Measurements from ENCODE around the gene BRF1.

Gene BRF1

GRCh38 chr14:105257464-105257863 lies 43.3 kb downstream of the BRF1 start:
- DNase-seq = no peak

DNA sequence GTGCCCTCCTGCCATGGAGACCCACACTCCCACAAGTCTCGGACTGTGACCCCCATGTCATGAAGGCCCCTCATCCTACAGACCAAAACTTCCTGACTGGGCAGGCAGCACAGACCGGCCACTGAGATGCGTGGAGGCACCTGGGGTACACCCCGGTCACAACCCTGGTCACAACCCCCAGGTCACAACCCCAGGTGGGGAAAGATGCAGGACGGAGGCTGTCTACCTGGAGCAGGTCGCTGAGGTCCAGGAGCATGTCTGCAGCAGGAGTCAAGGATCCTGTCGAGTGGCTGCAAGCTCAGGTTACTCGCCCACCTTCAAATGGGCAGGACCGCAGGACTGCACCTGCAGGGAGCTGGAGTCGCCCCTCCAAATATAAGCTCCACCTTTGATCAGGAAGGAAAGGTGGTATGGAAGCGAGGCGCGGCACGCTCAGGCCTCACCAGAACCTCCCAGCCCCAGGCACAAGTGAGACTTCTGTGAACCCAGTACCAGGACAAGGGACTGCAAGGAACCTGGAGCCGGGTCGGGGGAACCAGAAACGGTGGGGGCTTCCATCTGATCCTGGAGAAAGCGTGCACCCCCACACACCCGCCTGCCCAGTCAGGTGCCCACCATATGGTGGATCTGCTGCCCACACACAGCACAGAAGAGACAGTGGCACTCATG lies 44.4 kb downstream of the BRF1 start:
- no peak for DNase-seq

DNA sequence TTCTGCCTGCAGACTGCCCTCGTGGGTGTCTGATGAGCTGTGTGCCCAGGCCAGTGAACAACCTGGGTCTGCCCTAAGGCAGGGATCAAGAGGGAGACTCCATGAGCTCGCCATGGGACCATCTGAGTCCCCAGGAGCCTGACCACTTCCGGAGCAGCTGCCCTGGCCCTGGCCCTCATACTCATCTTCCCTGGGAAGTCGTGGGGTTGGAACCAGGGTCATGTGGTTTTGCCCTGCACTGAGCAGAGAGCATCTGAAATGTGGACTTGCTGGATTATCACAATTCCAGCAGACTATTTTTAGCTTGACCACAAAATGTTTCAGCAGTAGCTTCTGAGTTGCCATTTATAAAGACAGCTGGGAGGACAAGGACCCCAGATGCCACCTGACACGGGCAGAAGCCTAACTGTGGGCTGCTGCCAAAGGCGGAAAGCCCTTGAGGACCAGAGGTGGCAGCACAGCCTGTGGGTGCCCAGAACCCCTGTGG lies 45.7 kb downstream of the BRF1 start:
- peak; percentile 60 for DNase-seq

- DNase-seq = no peak
These were observed 47.5 kb downstream of the BRF1 start for GRCh38 chr14:105253329-105253682.

DNA sequence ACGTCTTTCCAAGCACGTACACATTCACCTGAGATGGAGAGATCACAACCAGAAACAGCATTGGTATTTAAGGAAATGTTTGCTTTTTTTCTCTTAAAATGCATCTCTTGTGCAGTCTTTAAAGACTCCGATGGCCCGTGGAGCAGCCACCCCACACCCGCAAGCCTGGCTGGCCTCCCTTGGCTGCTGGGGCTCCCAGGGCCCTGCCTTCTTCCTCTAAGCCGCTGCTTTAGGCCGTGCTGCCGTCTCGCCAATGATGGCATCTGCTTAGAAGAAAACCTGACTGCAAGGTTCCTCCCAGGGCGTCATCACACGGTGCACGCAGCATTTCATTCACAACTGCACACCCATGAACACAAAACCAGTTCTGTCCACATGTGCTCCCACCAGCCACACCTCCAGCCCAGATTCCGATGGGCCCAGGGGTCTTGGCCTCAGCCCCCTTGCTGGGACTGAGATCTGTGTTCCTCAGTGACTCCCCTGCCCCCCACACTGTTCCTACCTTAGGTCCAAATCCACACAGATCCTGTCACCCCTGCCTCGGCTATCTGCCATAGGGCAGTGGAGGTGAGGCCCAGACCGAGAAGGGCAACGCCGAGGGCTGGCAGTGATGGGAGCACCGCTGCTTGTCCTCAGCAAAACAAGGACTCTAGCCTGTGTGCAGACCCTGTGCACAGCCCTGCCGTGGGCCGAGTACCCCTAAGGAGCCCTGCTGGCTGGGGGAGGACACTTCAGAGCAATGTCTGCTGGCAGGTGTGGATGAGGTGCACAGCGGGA lies 48.1 kb downstream of the BRF1 start:
- no peak for DNase-seq

DNA sequence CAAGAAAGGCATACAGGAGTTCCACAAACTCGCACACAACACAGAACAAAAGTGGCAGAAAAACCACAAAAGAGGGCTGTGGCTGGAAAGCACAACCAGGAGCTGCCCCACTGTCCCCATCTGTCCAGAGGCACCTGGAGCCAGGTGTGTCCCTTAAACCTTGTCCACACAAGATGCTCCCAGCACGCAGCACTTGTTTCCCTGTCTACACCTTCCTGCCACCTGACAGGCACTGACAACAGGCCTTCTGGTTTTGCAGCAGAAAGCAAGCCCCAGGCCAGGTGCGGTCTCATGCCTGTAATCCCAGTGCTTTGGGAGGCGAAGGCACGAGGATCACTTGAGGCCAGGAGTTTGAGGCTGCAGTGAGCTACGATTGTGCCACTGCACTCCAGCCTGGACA lies 48.9 kb downstream of the BRF1 start:
- DNase-seq = no peak

GRCh38 chr14:105250986-105251385 lies 49.8 kb downstream of the BRF1 start:
- DNase-seq = no peak

DNA sequence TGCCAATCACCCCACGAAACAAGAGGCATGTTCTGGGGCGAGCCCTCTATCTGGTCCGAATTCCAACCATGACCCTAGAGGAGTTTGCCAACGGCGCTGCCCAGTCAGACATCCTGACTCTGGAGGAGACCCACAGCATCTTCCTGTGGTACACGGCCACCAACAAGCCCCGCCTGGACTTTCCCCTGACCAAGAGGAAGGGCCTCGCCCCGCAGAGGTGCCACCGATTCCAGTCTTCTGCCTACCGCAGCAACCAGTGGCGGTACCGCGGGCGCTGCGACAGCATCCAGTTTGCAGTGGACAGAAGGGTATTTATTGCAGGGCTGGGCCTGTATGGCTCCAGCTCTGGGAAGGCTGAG lies 50.8 kb downstream of the BRF1 start:
- DNase-seq = no peak

DNA sequence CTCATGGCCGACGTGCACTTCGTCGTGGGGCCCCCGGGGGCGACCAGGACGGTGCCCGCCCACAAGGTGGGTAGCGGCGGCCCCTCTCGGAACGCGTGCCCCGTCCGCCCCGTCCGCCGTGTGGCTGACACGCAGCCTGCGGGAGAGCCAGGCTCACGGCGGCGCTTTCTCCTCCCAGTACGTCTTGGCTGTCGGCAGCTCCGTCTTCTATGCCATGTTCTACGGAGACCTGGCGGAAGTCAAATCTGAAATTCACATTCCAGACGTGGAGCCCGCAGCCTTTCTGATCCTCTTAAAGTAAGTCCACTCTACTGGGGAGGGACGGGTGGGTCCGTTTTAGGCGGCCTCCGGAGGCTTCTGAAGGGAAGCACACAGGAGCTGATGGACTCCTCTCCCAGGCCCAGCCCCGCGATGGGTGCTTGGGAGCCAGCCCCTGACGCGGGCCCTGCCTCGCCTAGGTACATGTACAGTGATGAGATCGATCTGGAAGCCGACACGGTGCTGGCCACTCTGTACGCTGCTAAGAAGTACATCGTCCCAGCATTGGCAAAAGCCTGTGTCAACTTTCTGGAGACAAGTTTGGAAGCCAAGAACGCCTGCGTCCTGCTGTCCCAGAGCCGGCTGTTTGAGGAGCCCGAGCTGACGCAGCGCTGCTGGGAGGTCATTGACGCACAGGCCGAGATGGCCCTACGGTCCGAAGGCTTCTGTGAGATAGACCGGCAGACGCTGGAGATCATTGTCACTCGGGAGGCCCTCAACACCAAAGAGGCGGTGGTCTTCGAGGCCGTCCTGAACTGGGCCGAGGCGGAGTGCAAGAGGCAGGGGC lies 51.4 kb downstream of the BRF1 start:
- DNase-seq = peak; percentile 30

- peak; percentile 94 for DNase-seq
These were observed 52.2 kb downstream of the BRF1 start, which contains the start of gene BTBD6 for GRCh38 chr14:105248368-105249181. TSS of gene BTBD6 (plus strand) at chr14:105248533. CDS start at chr14:105248712, 179 bp downstream.

GRCh38 chr14:105247715-105248367 lies 53.0 kb downstream of the BRF1 start:
- no peak for DNase-seq

DNA sequence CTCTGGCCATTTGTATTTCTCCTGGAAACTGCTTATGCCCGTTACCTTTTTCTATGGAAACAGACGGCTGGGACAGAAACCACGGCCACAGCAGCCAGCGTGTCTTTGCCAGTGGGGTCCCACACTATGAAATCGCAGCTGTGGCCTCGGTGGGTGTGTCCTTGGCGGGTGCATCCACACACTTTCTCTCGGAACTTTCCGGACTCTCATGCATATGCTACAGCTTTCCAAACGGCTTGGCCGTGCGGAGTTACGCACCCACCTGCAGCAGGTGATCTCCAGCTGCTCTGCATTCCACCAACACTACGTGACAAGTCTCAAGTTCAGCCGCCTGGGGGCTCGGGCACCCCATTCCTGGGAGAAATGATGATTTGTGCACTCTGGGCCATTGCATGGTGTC lies 53.8 kb downstream of the BRF1 start:
- no peak for DNase-seq

- no peak for DNase-seq
These were observed 56.5 kb downstream of the BRF1 start for GRCh38 chr14:105244334-105244733.

GRCh38 chr14:105241641-105242040 lies 59.2 kb downstream of the BRF1 start:
- DNase-seq = no peak

DNA sequence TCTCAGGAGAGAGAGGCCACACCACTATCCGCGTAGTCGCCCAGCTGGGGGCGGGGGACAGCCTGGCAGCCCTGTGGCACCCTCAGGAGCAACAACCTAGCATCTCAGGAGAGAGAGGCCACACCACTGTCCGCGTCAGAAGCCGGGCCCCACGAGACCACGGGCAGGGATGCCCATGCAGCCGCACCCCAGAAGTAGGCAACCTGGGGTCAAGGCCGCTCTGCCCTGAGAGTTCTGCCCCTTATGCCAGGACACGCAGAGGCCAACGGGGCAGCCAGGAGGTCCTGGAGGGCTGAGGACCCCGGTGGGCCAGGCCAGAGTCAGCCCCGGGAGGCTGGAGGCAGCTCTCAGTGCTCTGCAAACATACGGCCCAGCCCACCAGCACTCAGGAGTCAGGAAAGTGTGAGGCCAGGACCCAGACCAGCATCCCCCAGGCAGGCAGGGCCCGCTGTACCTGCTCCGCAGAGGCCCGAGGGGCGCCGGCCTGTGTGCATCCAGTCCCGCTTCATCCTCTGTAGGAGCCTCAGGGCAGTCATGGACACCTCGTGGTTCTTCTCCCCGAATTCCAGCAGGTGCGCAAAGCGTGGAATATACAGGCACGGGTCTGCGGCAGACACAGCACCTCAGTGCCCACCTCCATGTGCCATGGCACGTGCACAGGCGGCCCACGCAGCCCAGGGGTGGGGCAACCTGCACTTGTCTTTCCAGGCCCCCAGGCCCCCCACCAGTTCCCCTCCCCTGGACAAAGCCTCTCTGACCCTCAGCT lies 59.8 kb downstream of the BRF1 start:
- DNase-seq = no peak

GRCh38 chr14:105229099-105229655 lies 71.6 kb downstream of the BRF1 start:
- DNase-seq = no peak

DNA sequence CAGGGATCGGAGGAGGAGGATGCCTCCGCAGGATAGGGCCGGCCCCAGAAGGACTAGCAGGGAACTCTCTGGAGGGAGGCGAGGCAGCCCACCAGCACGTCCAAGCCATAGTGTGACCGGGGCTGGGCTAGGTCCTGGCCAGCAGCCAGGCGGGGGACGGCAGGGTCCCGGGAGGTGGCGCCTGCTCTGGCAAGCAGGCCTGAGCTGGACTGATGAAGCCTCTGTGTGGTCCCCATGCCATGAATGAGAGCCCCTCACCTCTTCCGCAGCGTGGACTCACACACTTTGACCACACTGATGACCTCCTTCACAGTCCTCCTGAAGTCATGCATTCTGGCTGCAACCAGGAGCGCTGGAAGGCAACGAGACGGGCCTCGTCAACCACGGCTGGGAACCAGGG lies 72.2 kb downstream of the BRF1 start:
- no peak for DNase-seq

DNA sequence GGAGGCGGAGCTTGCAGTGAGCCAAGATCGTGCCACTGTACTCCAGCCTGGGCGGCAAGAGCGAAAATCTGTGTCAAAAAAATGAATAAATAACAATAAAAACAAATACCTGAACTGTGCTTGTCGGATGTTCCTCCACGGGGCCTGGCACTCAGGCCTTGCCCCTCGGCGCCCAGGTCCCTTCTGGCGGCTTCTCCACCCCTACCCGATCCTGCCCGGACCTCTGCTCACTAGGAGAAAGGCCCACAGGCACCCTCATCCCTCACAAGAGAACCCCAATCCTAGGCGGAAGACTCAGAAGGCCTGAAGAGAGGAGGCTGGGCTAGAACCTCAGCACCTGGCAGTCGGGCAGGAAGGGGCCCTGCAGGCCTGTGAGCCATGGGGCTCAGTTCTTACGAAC lies 73.5 kb downstream of the BRF1 start:
- DNase-seq = no peak

GRCh38 chr14:105226198-105226597 lies 74.6 kb downstream of the BRF1 start:
- no peak for DNase-seq

DNA sequence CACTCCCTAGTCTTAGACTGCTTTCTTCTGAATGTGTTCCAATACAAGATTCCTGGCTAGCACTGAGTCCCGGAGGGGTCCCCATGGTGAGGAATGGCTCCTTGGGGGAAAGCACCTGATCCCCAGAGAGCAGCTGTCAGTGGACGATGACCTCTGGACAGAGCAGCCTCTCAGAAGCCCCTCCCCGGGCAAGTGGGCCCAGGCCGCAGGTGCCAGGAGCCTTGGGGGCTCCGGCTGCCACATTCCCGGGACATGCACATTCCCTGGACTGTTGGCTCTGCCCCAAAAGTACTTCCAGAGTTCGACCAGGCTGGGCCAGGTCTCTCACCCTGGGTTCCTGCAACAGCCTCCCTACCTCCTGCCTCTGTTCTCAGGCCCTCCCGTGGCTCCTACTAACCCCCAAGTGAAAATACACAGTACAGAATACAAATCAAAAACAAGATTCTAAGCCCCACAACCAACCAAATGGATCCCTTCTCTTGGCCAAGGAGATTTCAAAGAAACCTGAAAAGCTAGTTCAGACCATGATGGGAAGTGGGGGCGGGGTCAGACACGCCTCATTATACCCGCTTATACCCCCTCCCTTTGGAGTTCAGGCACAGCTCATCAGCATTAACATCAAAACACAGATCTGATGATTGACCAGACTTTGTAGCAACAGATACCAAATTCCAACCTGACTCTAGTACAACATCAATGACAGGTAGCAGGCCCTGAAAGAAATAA lies 75.8 kb downstream of the BRF1 start:
- DNase-seq = no peak

All from hematopoietic multipotent progenitor cell treated with erythropoietin and hydrocortisone succinate and interleukin-3 and kit ligand, for 4 days (in vitro differentiated cells).